HL-60 (cell line): ENCODE results near the gene SEC24D.

Source experiments
- DNase-seq, 2 experiments: peaks; one replicate each; pipeline ENCODE4 v3.0.0-alpha.2; 2010 to 2020; ENCODE audit warnings: low read depth in 1 of 2, low spot score in 1 of 2
- H3K27ac ChIP-seq: fragments of 250-450 bp; sonication (Bioruptor Pico); replicated peaks from 2 replicates; pipeline ENCODE4 v1.5.1; 2020; ENCODE audit warnings: mild to moderate bottlenecking, moderate library complexity
- H3K27me3 ChIP-seq: fragments of 250-450 bp; sonication (Bioruptor Pico); 2 replicates; pipeline ENCODE4 v1.5.1; 2021; ENCODE audit warnings: mild to moderate bottlenecking, moderate library complexity; ENCODE audit not compliant: insufficient read depth, poor library complexity, severe bottlenecking
- H3K4me3 ChIP-seq: replicated peaks from 2 replicates; pipeline ENCODE4 v1.5.1; 2011; ENCODE audit warnings: mild to moderate bottlenecking, control low read depth, low read length; ENCODE audit not compliant: insufficient read depth
- CTCF ChIP-seq: IDR thresholded peaks from one replicate; pipeline ENCODE4 v1.5.1; 2011; ENCODE audit warnings: low read length, control low read depth, inconsistent platforms; ENCODE audit not compliant: insufficient read depth
- GABPA ChIP-seq: IDR thresholded peaks from 2 replicates; pipeline ENCODE4 v1.6.1; 2012; ENCODE audit warnings: low read depth
- POLR2AphosphoS5 ChIP-seq: IDR thresholded peaks from 2 replicates; pipeline ENCODE4 v1.6.1; 2012; ENCODE audit warnings: low read depth
- REST ChIP-seq: IDR thresholded peaks from 2 replicates; pipeline ENCODE4 v1.6.1; 2012; ENCODE audit warnings: low read depth; ENCODE audit not compliant: insufficient replicate concordance
- SPI1 ChIP-seq: IDR thresholded peaks from 2 replicates; pipeline ENCODE4 v1.6.1; 2012; ENCODE audit warnings: low read depth, mild to moderate bottlenecking, borderline replicate concordance

SEC24D gene

GRCh38 chr4:118756958-118757357, 79.0 kb downstream of the SEC24D start:
- Histone ChIP-seq H3K4me3 (no peak overlapping the region), H3K27ac (no peak overlapping the region), H3K27me3 (no peaks in the 10 kb centered on the region)
- TF ChIP-seq SPI1 = no peak
- TF ChIP-seq POLR2AphosphoS5 = no peak
- no peak for TF ChIP-seq REST
- TF ChIP-seq GABPA = no peak
- TF ChIP-seq CTCF = no peak
- no peak for DNase-seq

GRCh38 chr4:118756429-118756828, 79.5 kb downstream of the SEC24D start:
- Histone ChIP-seq H3K27ac (no peak overlapping the region), H3K4me3 (no peak overlapping the region), H3K27me3 (no peaks in the 10 kb centered on the region)
- no peak for TF ChIP-seq SPI1
- TF ChIP-seq CTCF = no peak
- no peak for TF ChIP-seq GABPA
- TF ChIP-seq REST = no peak
- no peak for TF ChIP-seq POLR2AphosphoS5
- DNase-seq = no peak

GRCh38 chr4:118755438-118756226, 80.3 kb downstream of the SEC24D start:
- Histone ChIP-seq H3K4me3 (no peak overlapping the region), H3K27me3 (no peaks in the 10 kb centered on the region), H3K27ac (no peak overlapping the region)
- DNase-seq = no peak
- TF ChIP-seq GABPA (no peak), REST (no peak), POLR2AphosphoS5 (no peak), SPI1 (no peak), CTCF (no peak)
